Posterior vena cava (tissue), 2 donors: ENCODE data around the gene MRM2. TPM values are rescaled to one million over a fixed set of nuclear protein-coding genes. Genes with fewer than 3 reads are reported as not detected.

Experiments used
- DNase-seq: peaks from one replicate; pipeline ENCODE4 v3.0.0-alpha.2; 2020; ENCODE audit warnings: low spot score
- intact Hi-C, 2 donors: fragments of 100-400 bp; cut with DNase I; formaldehyde crosslinking; loops; one replicate each; pipeline versions ENCODE4 v1.14.1 to v1.14.2; 2022 to 2023
- microRNA-seq, 2 donors: library from miRNA; unstranded; fragments of <30 nt; microRNA quantifications; one replicate each; pipeline ENCODE4 v1.2.0, GENCODE V29; 2020 to 2021; ENCODE audit warnings: borderline microRNAs expressed in 2 of 2
- total RNA-seq, 2 donors: library from RNA; stranded (reverse); fragmentation: NEBNext Ultra II Directional; extraction: Animal tissue kit (Norgen Biotek cat#: 25700); gene quantifications; one replicate each; pipeline ENCODE4 v1.2.1, GENCODE V29; 2021
- donor health status: DM: yes; HTN: yes; CAD: no.
- donor health status: DM: yes; HTN: yes; CAD: no.

The MRM2 gene
- total RNA-seq, 2 donors from 2014 or later: 12.3 to 15.6 TPM

DNA sequence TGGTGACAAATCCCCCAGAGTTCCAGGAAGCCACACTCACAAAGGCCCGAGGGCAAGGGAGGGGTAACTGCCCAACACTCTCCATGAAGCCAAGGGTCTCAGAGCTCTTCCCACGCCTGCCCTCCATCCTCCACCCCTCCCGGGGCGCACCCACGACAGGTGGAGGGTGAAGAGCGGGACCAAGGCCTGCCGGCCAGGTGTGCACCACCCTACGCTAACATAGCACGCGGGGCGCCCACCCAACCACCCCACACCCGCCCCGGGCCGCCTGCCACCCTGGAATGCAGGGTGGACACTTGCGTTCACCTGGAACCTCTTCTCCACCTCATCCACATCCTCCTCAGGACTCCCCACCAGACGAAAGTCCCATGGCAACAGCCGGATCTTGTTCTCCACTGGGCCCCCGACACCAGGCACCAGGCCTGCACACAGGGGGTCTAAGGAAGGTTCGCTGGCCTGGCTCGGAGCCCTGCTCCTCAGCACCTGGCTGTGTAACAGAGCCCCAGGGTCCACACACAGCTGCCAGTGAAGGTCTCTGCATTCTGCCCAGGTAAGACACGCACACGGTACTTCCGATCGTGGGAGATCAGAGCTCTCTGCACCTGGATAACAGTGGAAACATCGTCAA is 41.9 kb downstream of the MRM2 start:
- peak; percentile 56 for DNase-seq
- intact Hi-C loops: loop anchor here (10.0 kb wide), 2 partner anchors 525 to 615 kb away; partner anchors contain the start of gene ELFN1 (in 1 of the 2)

DNA sequence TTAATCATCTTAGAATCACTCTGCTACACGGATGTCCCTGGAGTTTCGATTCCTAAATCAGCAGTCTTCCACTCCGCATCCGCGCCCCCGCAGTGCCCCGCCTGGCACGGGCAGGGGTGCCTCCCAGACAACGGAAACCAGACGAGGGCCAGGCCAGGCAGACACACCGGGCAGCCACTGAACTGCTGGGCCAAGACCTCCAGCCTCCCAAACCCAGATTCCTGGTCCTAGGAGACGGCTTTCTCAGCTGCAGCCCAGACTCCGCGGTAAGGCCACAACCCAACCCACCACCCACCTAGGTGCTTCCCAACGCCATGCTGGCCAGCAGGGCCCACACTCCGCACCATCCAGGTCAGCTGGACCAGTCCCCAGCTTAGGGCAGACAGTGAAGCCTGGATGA is 42.5 kb downstream of the MRM2 start:
- intact Hi-C loops: no loop called here
- no peak for DNase-seq

DNA sequence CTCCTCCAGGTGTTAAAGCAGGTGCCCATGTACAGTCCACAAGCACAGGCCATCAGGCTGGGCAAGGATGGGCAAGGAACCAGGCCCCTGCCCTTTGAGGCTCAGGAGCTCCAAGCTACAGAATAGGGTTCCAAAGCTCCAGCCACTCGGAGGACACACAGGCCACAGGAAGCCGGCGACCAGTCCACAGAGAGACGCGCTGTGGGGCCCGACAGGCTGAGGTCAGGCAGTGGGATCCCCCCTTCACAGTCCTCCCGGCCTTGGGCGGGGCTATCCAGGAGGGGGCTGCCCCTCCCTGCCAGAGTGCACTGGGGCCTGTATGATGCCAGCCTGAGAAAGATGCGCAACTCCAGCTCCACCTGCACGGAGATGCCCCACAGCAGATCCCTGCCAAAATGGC is 43.2 kb downstream of the MRM2 start:
- intact Hi-C loops: no loop called here
- DNase-seq: no peak

DNA sequence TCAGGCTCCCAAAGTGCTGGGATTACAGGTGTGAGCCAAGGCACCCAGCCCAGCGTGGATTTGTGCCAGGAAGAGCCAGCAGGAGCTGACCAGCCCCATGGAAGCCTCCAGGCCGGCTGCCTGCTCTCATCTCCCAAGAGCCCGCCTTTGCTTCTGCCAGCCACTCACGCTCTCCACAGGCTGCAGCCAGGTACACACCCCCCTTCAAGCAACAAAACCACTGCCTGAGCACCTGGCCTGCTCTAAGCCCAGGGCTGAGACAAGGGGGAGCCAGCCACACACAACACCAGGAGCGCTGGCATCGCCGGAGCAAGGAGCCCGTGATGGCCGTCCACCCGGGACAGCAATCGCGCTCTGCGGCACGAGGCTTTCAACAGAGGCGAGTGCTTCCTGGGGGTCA is 43.8 kb downstream of the MRM2 start:
- DNase-seq: no peak
- intact Hi-C loops: no loop called here

DNA sequence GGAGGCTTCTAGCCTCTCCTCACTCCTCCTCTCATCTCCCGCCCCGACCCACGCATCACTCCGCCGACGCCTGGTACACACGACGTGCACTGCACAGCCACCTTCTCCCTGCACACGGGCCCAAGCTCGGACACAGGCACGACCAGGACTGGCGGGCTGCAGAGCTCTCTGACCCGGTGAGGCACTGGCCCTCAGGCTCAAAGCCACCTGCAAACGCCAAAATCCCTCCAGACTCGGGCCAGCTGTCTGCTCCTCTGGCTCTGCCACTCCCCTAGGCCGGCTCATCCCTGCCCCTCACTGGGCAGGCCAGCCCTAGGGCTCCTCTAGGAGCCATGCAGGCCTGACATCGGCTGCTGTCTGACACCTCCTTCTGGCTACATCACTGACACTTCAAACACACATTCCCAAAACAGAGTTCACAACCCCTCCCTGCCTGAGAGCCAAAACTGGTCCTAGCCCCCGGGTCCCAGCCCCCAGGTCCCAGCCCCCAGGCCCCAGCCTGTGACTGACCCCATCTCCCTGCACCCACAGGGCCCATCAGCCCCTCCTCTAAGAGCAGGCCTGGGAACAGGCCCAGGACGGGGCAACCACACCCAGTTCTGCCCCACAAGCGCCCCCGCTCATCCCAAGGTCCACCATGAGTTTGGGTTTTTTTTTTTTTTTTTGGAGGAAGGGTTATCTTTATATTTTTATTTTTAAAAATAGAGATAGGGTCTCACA is 44.4 kb downstream of the MRM2 start:
- intact Hi-C loops: no loop called here
- DNase-seq: no peak

DNA sequence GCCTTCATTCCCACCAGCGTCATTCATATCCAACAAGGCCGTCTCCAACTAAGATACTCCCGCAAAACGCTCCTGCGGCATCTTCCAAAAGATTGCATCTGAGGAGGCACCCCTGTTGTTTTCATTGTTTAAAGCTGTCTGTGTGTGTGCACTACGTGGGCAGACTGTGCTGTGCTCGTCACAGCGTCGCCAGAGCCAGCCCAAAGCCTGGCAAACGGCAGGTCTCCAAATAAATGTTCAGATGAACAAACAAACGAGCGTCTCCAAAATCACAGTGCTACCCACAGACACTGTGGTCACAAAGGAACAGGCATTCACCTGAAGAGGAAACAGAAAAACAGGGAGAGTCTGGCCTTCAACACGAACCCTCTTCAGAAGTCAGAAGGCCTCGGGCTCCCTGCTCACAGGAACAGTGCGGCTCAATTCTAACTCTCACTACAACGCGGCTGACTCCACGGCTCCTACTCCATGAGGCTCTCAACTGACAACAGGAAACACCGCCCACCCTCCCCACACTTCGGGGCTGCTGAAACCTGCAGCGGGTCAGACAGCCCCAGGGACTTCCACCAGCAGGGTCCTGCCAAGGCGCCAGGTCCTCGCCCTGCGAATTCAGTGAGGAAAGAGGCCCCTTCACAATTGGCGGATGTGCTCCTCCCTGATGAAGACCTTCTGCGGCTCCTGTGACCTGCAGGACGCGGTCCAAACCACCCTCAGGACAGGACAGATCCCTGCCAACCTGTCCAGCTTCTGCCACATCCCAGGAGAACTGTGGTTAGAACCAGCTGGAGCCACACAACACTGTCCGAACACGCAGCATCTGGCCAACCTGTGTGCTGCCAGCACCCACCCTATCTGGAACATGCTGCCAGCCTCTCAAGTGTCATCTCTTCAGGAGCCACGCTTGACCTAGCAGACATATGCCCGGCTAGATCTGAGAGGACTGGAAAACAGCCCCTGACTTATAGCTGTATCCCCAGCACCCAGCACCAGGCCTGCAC is 45.3 kb downstream of the MRM2 start:
- intact Hi-C loops: no loop called here
- DNase-seq: no peak

DNA sequence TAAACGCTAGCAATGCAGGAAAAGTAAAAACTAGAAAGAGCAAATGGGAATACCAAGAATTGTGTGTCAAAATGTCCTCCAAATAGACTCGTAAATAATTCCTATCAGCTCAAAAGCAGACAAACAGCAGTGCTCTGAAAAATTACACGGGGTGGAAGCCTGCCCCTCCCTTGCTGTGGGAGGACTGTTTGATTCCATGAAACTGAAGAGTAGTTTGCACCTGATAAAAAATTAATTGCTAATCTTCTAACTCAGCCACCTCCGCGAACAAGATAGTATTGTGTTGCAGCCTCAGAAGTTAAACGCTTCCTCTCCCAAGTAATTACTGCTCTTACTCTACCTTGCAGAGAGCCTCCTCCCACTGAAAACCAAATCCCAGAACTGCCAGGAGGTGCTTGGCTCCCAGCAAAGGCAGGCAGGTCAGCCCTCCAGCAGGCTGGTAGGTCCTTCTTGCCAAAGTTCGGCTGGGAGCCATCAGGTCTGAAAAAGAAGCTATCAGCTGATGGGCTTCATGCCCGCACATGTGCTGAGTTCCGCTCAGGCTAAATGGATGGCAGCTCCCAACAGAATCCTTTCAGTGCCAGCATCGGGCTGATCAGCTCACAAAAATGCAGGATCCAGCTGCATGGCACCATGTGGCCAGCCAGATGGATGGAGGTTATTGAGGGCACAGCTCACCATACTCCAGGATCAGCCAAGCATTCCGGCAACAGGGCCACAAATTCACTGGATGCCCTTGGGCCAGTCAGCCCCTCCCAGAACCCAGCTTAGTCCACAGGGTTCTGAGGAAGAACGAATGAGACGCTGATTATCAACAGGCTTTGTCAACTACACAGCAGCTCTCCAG is 46.4 kb downstream of the MRM2 start:
- intact Hi-C loops: no loop called here

DNA sequence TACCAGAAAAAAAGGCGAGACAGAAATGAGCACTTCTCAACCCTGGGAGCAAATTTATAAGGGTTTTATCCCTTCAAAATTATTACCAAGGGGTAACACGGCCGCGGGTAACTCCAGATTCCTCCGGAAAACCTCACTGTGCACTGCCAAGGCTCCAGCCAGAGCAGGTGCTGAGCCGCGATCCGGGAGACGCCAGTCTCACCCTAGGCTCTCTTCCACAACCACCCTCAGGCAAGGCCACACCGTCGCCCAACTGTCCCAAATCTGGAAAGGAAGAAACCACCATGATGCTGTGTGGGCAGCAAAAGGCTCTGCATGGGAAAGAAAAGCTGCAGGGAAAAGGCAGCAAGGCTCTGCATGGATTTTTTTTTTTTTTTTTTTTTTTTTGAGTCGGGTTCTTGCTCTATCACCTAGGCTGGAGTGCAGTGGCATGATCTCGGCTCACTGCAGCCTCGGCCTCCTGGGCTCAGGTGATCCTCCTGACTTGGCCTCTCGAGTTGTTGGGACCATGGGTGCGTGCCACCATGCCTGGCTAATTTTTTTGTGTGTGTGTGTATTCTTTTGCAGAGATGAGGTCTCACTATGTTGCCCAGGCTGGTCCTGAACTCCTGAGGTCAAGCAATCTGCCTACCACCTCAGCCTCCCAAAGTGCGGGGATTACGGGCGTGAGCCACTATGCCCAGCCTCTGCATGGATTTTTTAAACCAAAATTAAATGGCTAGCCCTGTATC is 48.3 kb downstream of the MRM2 start:
- intact Hi-C loops: no loop called here
- DNase-seq: no peak

More for the DNA sequence above, 46.4 kb downstream of the MRM2 start:
- no peak for DNase-seq

DNA sequence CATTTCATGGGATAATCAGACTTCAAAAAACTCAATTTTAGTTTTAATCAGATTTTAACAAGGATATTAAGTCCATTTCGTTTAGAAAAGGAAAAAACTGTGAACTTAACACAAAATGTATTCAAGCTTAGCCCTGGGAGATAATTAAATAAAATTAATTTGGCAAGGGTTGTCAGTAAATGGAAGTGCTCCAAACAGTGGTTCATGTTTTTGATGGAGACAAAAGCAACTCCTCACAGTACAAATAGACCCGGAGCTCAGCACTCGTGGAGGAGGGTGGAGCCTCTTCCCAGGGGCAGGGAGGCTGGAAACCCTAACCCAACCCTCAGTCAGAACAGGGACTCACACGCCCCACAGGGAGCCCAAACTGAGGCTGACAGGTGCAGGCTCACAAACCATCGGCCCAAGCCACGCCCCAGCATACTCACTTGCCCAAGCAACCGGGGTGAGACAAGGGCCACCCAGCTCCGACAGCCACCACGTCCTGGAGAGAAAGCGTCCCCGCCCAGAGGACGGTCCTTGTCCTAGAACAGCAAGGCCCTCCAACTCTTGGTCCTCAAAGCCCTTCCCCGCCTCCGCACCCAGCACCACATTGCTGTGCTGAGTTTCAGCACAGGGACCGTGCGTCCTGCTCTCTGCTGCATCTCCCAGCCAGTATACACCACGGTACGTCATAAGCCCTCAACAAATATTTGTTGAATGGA is 49.0 kb downstream of the MRM2 start:
- intact Hi-C loops: no loop called here
- no peak for DNase-seq

DNA sequence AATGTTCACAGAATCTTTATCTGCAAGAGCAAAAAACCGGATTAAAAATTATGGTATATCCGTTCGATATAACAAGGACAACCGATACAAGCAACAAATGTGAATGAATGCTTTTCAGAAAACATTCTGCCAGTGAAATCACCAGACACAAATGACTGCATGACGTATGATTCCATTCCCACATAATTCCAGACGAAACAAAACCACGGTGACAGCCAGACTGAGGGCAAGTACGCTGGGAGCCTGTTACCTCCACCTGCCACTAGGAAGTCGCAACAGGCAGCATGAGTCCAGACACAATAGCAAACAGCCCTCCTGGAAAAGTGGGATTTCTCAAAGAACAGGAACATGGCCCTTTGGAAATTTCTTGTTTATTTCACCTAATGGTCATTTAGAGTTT is 51.0 kb downstream of the MRM2 start:
- DNase-seq: no peak
- intact Hi-C loops: no loop called here

DNA sequence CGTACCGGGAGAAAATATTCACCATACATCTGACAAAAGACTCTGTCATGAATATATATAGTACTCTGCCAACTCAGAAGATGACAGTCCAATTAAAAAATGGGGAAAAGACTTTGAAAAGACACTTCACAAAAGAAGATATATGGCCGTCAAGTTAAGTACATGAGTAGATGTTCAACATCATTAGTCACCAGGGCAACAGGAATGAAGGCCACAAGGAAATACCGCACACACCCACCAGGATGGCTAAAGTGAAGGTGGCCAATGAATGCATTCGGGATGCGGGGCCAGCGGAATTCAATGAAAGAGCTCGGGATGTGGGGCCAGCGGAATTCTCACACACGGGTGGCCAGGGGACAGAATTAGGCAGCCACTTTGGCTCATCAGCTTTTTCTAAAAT is 51.5 kb downstream of the MRM2 start:
- DNase-seq: no peak
- intact Hi-C loops: no loop called here

DNA sequence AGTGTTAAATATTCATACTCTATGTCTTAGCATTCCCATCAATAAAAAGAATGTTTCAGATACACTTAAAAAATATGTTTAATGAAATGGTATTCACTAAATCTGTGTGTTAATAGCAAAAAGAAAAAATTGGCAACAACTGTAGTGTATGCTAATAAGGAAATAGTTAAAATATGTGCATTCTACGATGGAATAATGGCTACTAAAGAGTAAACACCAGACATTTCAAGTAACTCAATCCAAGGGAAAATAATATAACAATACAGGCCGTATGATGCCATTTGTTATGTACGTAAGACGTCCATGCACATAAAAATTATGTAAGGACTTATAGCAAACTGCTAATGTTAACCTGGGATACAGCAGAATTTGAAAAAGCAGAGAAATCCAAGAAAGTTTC is 55.8 kb downstream of the MRM2 start:
- DNase-seq: no peak
- intact Hi-C loops: no loop called here

DNA sequence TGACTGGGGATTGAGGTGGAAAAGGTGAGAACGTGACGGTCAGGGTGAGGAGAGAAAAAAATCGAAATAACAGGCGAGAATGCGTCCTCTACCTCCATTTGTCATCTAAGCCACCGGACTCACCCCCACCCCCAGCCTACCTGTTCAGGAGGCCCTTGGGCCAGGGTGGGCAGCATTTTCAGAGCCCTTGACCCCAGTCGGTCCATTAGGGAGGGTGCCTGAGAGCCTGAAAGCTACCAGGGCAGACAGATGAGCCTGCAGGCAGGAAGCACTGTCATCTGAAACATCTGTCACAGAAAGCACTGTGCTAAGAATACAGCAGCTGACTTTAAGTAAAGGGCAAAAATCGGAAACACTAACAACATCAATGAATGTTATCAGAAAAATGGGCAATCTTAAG is 56.3 kb downstream of the MRM2 start:
- intact Hi-C loops: no loop called here
- no peak for DNase-seq

Small RNA genes within 50 kb of the gene (microRNA-seq; reads per million reads assigned to microRNA genes)
- gene MIR6836: 0 reads per million in 2 donors

Other genes starting within 250 kb of the MRM2 start
- gene MAD1L1, start 9.3 kb downstream of the MRM2 start, total RNA-seq: 10 to 100 TPM; 17.3 to 24.7 TPM
- gene NUDT1, start within 50 bp of the MRM2 start, total RNA-seq: 10 to 100 TPM; 12.4 to 18.6 TPM
- 10 to 100 TPM; 34.2 to 35.9 TPM for gene SNX8, start 72.2 kb upstream of the MRM2 start, total RNA-seq
- gene EIF3B, start 112.6 kb upstream of the MRM2 start, total RNA-seq: 10 to 100 TPM; 78.1 to 90.1 TPM
- gene CHST12, start 161.4 kb upstream of the MRM2 start, total RNA-seq: 10 to 100 TPM; 21.4 to 28.3 TPM
- gene GRIFIN, start 234.2 kb upstream of the MRM2 start, total RNA-seq: not detected